ENCODE measurements around the gene DOK5. TPM values are rescaled to one million over a fixed set of nuclear protein-coding genes. Genes with fewer than 3 reads are reported as not detected.

Gene DOK5
- total and polyA plus RNA-seq, 2 donors (not counting 3 experiments of a cell fraction or from before 2014, with no cell fraction given): 3.5 to 14.2 TPM

DNA sequence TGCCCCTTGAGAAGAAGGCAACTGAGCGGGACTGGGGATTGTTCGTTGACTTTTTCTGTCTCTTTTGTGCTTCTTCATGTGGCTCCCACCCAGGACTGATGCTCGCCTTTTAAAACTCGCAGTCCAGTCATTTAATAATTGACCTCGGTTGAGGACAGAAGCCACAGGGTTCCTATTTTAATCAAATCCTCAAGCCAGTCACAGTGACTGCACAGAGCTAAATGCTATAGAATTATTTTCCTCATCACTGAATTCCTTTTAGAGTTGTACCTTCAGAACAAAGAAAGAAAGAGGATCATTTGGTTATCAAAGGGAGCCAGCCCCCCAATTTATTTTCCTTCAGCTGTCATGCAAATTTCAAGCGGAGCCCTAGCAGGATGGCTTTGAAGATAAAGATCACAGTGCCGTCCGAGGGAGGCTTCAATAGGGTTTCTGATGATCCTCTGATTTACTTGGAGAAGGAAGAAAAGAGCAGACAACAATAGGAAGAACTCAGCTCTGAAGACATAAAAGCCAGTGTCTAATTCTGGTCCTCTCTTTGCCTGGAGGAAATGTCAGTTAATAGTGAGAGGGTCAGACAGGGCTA is 186.6 kb downstream of the DOK5 start:
- Histone ChIP-seq H3K9me1 (replicated peaks; ENCODE audit: control insufficient read depth, extremely low read depth, insufficient read depth, low read length) (no peaks in the 10 kb centered on the region), H4K20me1 (replicated peaks; ENCODE audit: control insufficient read depth, extremely low read depth, insufficient read depth, low read length) (no peaks in the 10 kb centered on the region), H3K27ac (ENCODE audit: insufficient read depth, low read depth, low read length) (no peak overlapping the region), H2AFZ (ENCODE audit: low read depth, low read length) (no peak overlapping the region), H3K36me3 (ENCODE audit: control insufficient read depth in 2 of 2, extremely low read depth in 1 of 2, insufficient read depth in 2 of 2, low read length in 2 of 2) (no peaks in the 10 kb centered on the region), H3K4me1 (ENCODE audit: control insufficient read depth, extremely low read depth, insufficient read depth, low read length) (no peaks in the 10 kb centered on the region), H3K4me2 (ENCODE audit: insufficient read depth, low read length) (no peak overlapping the region), H3K4me3 (replicated peaks in 1 of 3; ENCODE audit: insufficient read depth in 1 of 3, low read depth in 1 of 3, low read length in 3 of 3) (no peak overlapping the region), H3K9me3 (replicated peaks; ENCODE audit: control insufficient read depth, insufficient read depth, low read length) (no peaks in the 10 kb centered on the region), H3K27me3 (ENCODE audit: control insufficient read depth in 2 of 2, insufficient read depth in 2 of 2, low read length in 2 of 2) (peaks cover 0 to 2% of the 10 kb centered on the region in 2 experiments), H3K79me2 (ENCODE audit: control insufficient read depth, insufficient read depth, low read length) (no peaks in the 10 kb centered on the region), H3K9ac (replicated peaks; ENCODE audit: extremely low read depth, insufficient read depth, low read length) (no peak overlapping the region)
- BruUV-seq (replicated peaks): no TSS peak
- no peak for DNase-seq (ENCODE audit: low read depth, low spot score)
- ChIA-PET CTCF (interaction anchor here (1.2 kb wide), 1 partner anchor 1682 kb away, joined by 4 read pairs; no protein-coding TSS in a partner anchor), POLR2A (no interaction called here)
- dilution Hi-C loops (cut with MboI; ENCODE audit: extremely low pct_ligation_motif_present, low sequenced_read_pairs): no loop called here
- intact Hi-C loops (cut with micrococcal nuclease): no loop called here
- FAIRE-seq: no peak
- TF ChIP-seq FOS (IDR thresholded peaks at IDR 0.05; ENCODE audit: borderline replicate concordance, insufficient read depth, low read length): no peak
- no peak for TF ChIP-seq EZH2 (IDR thresholded peaks at IDR 0.05; ENCODE audit: borderline replicate concordance, low read depth, low read length, severe bottlenecking)
- TF ChIP-seq, protein P1, sequence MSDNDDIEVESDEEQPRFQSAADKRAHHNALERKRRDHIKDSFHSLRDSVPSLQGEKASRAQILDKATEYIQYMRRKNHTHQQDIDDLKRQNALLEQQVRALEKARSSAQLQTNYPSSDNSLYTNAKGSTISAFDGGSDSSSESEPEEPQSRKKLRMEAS (IDR thresholded peaks at IDR 0.05; ENCODE audit: insufficient read depth, insufficient read length): no peak
- TF ChIP-seq JUN (IDR thresholded peaks at IDR 0.05; ENCODE audit: borderline replicate concordance, insufficient read depth, insufficient read length, low read depth): no peak
- no peak for TF ChIP-seq GATA2 (IDR thresholded peaks at IDR 0.05; ENCODE audit: insufficient read depth, insufficient read length, low read depth, low read length)
- TF ChIP-seq POLR2AphosphoS5 (IDR thresholded peaks at IDR 0.05; ENCODE audit: insufficient read depth, low read depth, low read length): no peak
- TF ChIP-seq CTCF (IDR thresholded peaks at IDR 0.05; ENCODE audit: extremely low read depth in 1 of 2, insufficient read depth in 1 of 2, low read depth in 1 of 2, low read length in 2 of 2): no peak
- no peak for TF ChIP-seq POLR2A (IDR thresholded peaks at IDR 0.05; ENCODE audit: low read depth, low read length)
- no peak for TF ChIP-seq MYC (IDR thresholded peaks at IDR 0.05; ENCODE audit: low read depth, low read length)
